ENCODE data around the gene MME.

DNA sequence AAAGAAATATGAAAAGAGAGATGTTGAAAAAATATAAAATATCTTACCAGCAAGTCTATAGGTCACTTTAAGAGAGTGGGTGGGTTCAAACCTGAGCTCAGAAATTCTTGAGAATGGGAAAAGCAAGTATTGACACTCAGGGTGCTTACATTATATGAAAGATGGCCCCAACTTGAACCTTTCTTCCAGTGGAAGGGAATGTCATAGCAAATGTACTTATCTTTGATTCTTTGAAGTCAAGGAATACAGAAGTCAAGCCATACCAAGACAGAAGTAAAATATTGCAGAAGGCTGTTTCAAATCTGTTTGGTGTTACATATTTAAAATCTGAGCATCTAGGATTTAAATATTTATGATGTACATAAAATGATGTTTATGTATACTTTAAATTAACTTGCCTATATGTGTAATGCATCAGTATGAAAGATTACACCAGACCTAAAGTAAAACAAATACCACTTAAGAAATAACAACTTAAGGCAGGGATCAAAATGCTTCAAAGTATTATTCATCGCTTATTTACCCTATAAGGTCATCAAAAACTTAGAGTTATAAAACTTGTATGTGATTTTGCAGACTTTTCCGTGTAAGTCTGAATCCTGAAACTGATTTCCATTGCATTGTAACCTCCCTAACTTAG, 8.7 kb downstream of the MME start:
- TF ChIP-seq, protein P1, sequence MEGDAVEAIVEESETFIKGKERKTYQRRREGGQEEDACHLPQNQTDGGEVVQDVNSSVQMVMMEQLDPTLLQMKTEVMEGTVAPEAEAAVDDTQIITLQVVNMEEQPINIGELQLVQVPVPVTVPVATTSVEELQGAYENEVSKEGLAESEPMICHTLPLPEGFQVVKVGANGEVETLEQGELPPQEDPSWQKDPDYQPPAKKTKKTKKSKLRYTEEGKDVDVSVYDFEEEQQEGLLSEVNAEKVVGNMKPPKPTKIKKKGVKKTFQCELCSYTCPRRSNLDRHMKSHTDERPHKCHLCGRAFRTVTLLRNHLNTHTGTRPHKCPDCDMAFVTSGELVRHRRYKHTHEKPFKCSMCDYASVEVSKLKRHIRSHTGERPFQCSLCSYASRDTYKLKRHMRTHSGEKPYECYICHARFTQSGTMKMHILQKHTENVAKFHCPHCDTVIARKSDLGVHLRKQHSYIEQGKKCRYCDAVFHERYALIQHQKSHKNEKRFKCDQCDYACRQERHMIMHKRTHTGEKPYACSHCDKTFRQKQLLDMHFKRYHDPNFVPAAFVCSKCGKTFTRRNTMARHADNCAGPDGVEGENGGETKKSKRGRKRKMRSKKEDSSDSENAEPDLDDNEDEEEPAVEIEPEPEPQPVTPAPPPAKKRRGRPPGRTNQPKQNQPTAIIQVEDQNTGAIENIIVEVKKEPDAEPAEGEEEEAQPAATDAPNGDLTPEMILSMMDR (IDR thresholded peaks at IDR 0.05 in 2 of 3, conservative IDR thresholded peaks at IDR 0.05 in 1 of 3; ENCODE audit: control insufficient read depth in 2 of 3, extremely low read depth in 1 of 3, insufficient read depth in 1 of 3, low read depth in 3 of 3, low read length in 3 of 3), result no peak
- TF ChIP-seq EP300 (IDR thresholded peaks at IDR 0.05; ENCODE audit: borderline replicate concordance in 1 of 2, control insufficient read depth in 1 of 2, low read depth in 2 of 2, low read length in 2 of 2), result no peak
- TF ChIP-seq TCF12 (IDR thresholded peaks at IDR 0.05; ENCODE audit: low read depth, low read length), result no peak
- TF ChIP-seq RBBP5 (conservative IDR thresholded peaks at IDR 0.05), result no peak
- no peak for TF ChIP-seq KAT2A (conservative IDR thresholded peaks at IDR 0.05; ENCODE audit: control insufficient read depth, low read depth, low read length)

All from GM12878 (cell line).